HCT116 (cell line): ENCODE measurements around the gene RAVER2. TPM values are rescaled to one million over a fixed set of nuclear protein-coding genes. Genes with fewer than 3 reads are reported as not detected.

Experiments used
- ATAC-seq: fragments of 200-7000 bp; cut with Tn5 transposase; 2 replicates; pipeline ENCODE4 v1.9.1; 2020; ENCODE audit warnings: mild to moderate bottlenecking, moderate library complexity
- BruUV-seq: library from RNA; stranded (reverse); fragments of 400-500 nt; replicated peaks from 2 replicates; lab custom pipeline; 2021; lab: Mats Ljungman, UMichigan
- CTCF ChIA-PET: fragments of 300-600 bp; sonication (Branson Sonifier 250); formaldehyde crosslinking; loops from one replicate; lab custom pipeline; 2021; ENCODE audit warnings: antibody characterized with exemption; lab: Charles Lee
- POLR2A ChIA-PET: fragments of 300-600, 350-600 bp; sonication (Branson Sonifier 250); formaldehyde crosslinking; loops from one replicate; lab custom pipeline; 2021; ENCODE audit warnings: antibody characterized with exemption; lab: Charles Lee
- RAD21 ChIA-PET, 2 experiments: fragments of 300-600 bp; sonication (Branson Sonifier 250); formaldehyde crosslinking; loops; one replicate each; lab custom pipeline; 2023; ENCODE audit warnings: low total read pairs in 2 of 2; ENCODE audit not compliant: uncharacterized antibody in 2 of 2, unreplicated experiment in 2 of 2, low non-redundant PET in 1 of 2; lab: Charles Lee
- DNase-seq: peaks from one replicate; pipeline ENCODE4 v3.0.0-alpha.2; 2010; ENCODE audit warnings: low read depth, low spot score
- H2AFZ ChIP-seq: fragments of 200-600 bp; shearing (Covaris generic), sonication (generic); 2 replicates; pipeline ENCODE4 v1.6.1; 2017; ENCODE audit warnings: low read depth, mixed run types, mixed read lengths, antibody characterized with exemption, low read length; ENCODE audit not compliant: poor library complexity, severe bottlenecking
- H3K27ac ChIP-seq: 2 replicates; pipeline ENCODE4 v1.5.1; 2012; ENCODE audit warnings: low read depth, low read length
- H3K27me3 ChIP-seq: fragments of 200-600 bp; sonication (generic); 2 replicates; pipeline ENCODE4 v1.6.1; 2016; ENCODE audit warnings: mixed run types, low read length, mixed read lengths; ENCODE audit not compliant: insufficient read depth
- H3K36me3 ChIP-seq, 2 experiments: fragments of 200-500 bp in 1 of 2; fragments of 200-600 bp in 1 of 2; sonication (Bioruptor generic) in 1 of 2; sonication (generic) in 1 of 2; 2 replicates each; pipeline versions ENCODE4 v1.5.1 to v1.6.1; 2014 to 2016; ENCODE audit warnings: low read length in 2 of 2, inconsistent platforms in 1 of 2, mixed read lengths in 1 of 2, mixed run types in 1 of 2; ENCODE audit not compliant: insufficient read depth in 2 of 2, control insufficient read depth in 1 of 2
- H3K4me1 ChIP-seq, 2 experiments: fragments of 200-600 bp in 1 of 2; sonication (generic) in 1 of 2; 2 replicates each; pipeline versions ENCODE4 v1.5.1 to v1.6.1; 2012 to 2017; ENCODE audit warnings: low read length in 2 of 2, inconsistent platforms in 1 of 2, mild to moderate bottlenecking in 1 of 2, mixed read lengths in 1 of 2, mixed run types in 1 of 2, moderate library complexity in 1 of 2; ENCODE audit not compliant: insufficient read depth in 2 of 2, control insufficient read depth in 1 of 2
- H3K4me2 ChIP-seq: fragments of 200-600 bp; sonication (generic); 2 replicates; pipeline ENCODE4 v1.6.1; 2017; ENCODE audit warnings: mixed run types, low read length, mixed read lengths
- H3K4me3 ChIP-seq, 2 experiments: fragments of 200-600 bp in 1 of 2; sonication (generic) in 1 of 2; replicated peaks in 1 of 2; 2 replicates each; pipeline ENCODE4 v1.5.1; 2011 to 2016; ENCODE audit warnings: low read length in 2 of 2, control low read depth in 1 of 2, low read depth in 1 of 2, mild to moderate bottlenecking in 1 of 2, mixed read lengths in 1 of 2, mixed run types in 1 of 2
- H3K79me2 ChIP-seq: fragments of 200-600 bp; sonication (generic); 2 replicates; pipeline ENCODE4 v1.6.1; 2017; ENCODE audit warnings: mild to moderate bottlenecking, mixed run types, low read length, moderate library complexity, mixed read lengths; ENCODE audit not compliant: insufficient read depth
- H3K9ac ChIP-seq: fragments of 200-600 bp; sonication (generic); 2 replicates; pipeline ENCODE4 v1.6.1; 2016; ENCODE audit warnings: low read length, mixed read lengths
- H3K9me2 ChIP-seq: fragments of 200-600 bp; sonication (generic), shearing (Covaris generic); 2 replicates; pipeline ENCODE4 v1.6.1; 2017; ENCODE audit warnings: mixed run types, mild to moderate bottlenecking, moderate library complexity; ENCODE audit not compliant: insufficient read depth
- H3K9me3 ChIP-seq, 2 experiments: fragments of 200-500 bp in 1 of 2; fragments of 200-600 bp in 1 of 2; sonication (Bioruptor generic) in 1 of 2; sonication (generic) in 1 of 2; 2 replicates each; pipeline ENCODE4 v1.6.1; 2014 to 2017; ENCODE audit warnings: low read length in 2 of 2, mixed read lengths in 2 of 2, inconsistent platforms in 1 of 2, low read depth in 1 of 2, mild to moderate bottlenecking in 1 of 2, mixed run types in 1 of 2, moderate library complexity in 1 of 2; ENCODE audit not compliant: control insufficient read depth in 1 of 2, insufficient read depth in 1 of 2
- H4K20me1 ChIP-seq: fragments of 200-600 bp; sonication (generic), shearing (Covaris generic); 2 replicates; pipeline ENCODE4 v1.6.1; 2017; ENCODE audit warnings: mixed run types, mild to moderate bottlenecking, moderate library complexity; ENCODE audit not compliant: insufficient read depth
- ATF3 ChIP-seq: IDR thresholded peaks from 2 replicates; pipeline ENCODE4 v1.6.1; 2012
- CBX3 ChIP-seq: IDR thresholded peaks from 2 replicates; pipeline ENCODE4 v1.6.1; 2012; ENCODE audit warnings: low read depth
- CTCF ChIP-seq, 3 experiments: fragments of 200-600 bp in 1 of 3; sonication (generic) in 1 of 3; IDR thresholded peaks in 2 of 3; conservative IDR thresholded peaks in 1 of 3; 2 replicates each; pipeline ENCODE4 v1.5.1; 2012 to 2017; ENCODE audit warnings: low read depth in 2 of 3, low read length in 2 of 3, antibody characterized with exemption in 1 of 3, borderline replicate concordance in 1 of 3, control low read depth in 1 of 3, mild to moderate bottlenecking in 1 of 3, mixed read lengths in 1 of 3, mixed run types in 1 of 3, moderate library complexity in 1 of 3; ENCODE audit not compliant: insufficient read depth in 1 of 3
- EGR1 ChIP-seq: IDR thresholded peaks from 2 replicates; pipeline ENCODE4 v1.6.1; 2012; ENCODE audit warnings: low read depth
- ELF1 ChIP-seq: IDR thresholded peaks from 2 replicates; pipeline ENCODE4 v1.6.1; 2012; ENCODE audit warnings: low read depth, borderline replicate concordance
- EZH2 ChIP-seq: fragments of 200-600 bp; sonication (generic); IDR thresholded peaks from 2 replicates; pipeline ENCODE4 v1.6.1; 2017; ENCODE audit warnings: antibody characterized with exemption, mixed run types
- EZH2phosphoT487 ChIP-seq: fragments of 200-600 bp; IDR thresholded peaks from 2 replicates; pipeline ENCODE4 v1.6.1; 2018; ENCODE audit warnings: antibody characterized with exemption, borderline replicate concordance
- FOSL1 ChIP-seq: IDR thresholded peaks from 2 replicates; pipeline ENCODE4 v1.6.1; 2012; ENCODE audit warnings: low read depth
- JUND ChIP-seq: IDR thresholded peaks from 2 replicates; pipeline ENCODE4 v1.6.1; 2012
- MAX ChIP-seq: IDR thresholded peaks from 2 replicates; pipeline ENCODE4 v1.6.1; 2012
- POLR2AphosphoS5 ChIP-seq: IDR thresholded peaks from 2 replicates; pipeline ENCODE4 v1.6.1; 2011; ENCODE audit warnings: mild to moderate bottlenecking, low read depth, low read length, moderate library complexity
- RAD21 ChIP-seq: IDR thresholded peaks from 2 replicates; pipeline ENCODE4 v1.6.1; 2012; ENCODE audit warnings: low read depth, mild to moderate bottlenecking
- REST ChIP-seq: IDR thresholded peaks from 2 replicates; pipeline ENCODE4 v1.6.1; 2012; ENCODE audit warnings: low read depth
- SRF ChIP-seq: IDR thresholded peaks from 2 replicates; pipeline ENCODE4 v1.6.1; 2012; ENCODE audit warnings: low read depth
- TCF7L2 ChIP-seq: IDR thresholded peaks from 2 replicates; pipeline ENCODE4 v1.7.0; 2011; ENCODE audit warnings: borderline replicate concordance, inconsistent platforms; ENCODE audit not compliant: insufficient read depth, insufficient read length; ENCODE audit errors: extremely low read depth
- ZBTB33 ChIP-seq: IDR thresholded peaks from 2 replicates; pipeline ENCODE4 v1.6.1; 2011; ENCODE audit warnings: mild to moderate bottlenecking, low read length, moderate library complexity; ENCODE audit not compliant: insufficient replicate concordance; ENCODE audit errors: extremely low read depth
- ZFX ChIP-seq: fragments of 450-650 bp; IDR thresholded peaks from 2 replicates; pipeline ENCODE4 v1.6.1; 2017
- ZNF274 ChIP-seq: fragments of 200-500 bp; sonication (Bioruptor generic); IDR thresholded peaks from 2 replicates; pipeline ENCODE4 v1.6.1; 2014; ENCODE audit warnings: mild to moderate bottlenecking, low read depth, low read length, inconsistent platforms
- intact Hi-C: fragments of 100-400 bp; cut with micrococcal nuclease; formaldehyde crosslinking; loops from 2 replicates; pipeline ENCODE4 v1.10.0; 2022
- total RNA-seq: library from RNA; stranded (reverse); gene quantifications from one replicate; pipeline ENCODE4 v1.2.1, GENCODE V29; 2021; ENCODE audit not compliant: unreplicated experiment

Gene RAVER2
- total RNA-seq, 1 experiment from 2014 or later: 23.2 TPM

GRCh38 chr1:64845831-64846425, 101.1 kb downstream of the RAVER2 start:
- BruUV-seq: no TSS peak
- CTCF ChIA-PET: no interaction called here

More at GRCh38 chr1:64845831-64846425, 101.1 kb downstream of the RAVER2 start:
- H3K36me3 ChIP-seq: 0 out of 4 replicates have a peak, but pooled peaks cover 2 to 8% of the 10 kb centered on the region in 2 experiments
- ChIA-PET POLR2A (no interaction called here), RAD21 (no interaction called here)
- H3K4me1 ChIP-seq: no peaks in the 10 kb centered on the region
- no peak overlapping the region for H2AFZ ChIP-seq
- no peak overlapping the region for H3K27ac ChIP-seq
- no peak for DNase-seq
- no peaks in the 10 kb centered on the region for H3K27me3 ChIP-seq
- no peak overlapping the region for H3K9ac ChIP-seq
- TF ChIP-seq TCF7L2 (no peak), CBX3 (no peak), EZH2 (no peak), ZNF274 (no peak), CTCF (IDR thresholded peaks at IDR 0.05 in 2 of 3, conservative IDR thresholded peaks at IDR 0.05 in 1 of 3; ENCODE audit: borderline replicate concordance in 1 of 3, insufficient read depth in 1 of 3, low read depth in 2 of 3, low read length in 2 of 3) (no peak), POLR2AphosphoS5 (no peak), ELF1 (no peak), REST (no peak), MAX (no peak), FOSL1 (no peak), ZBTB33 (no peak), JUND (no peak), RAD21 (no peak), EGR1 (no peak), EZH2phosphoT487 (no peak), SRF (no peak), ATF3 (no peak), ZFX (no peak)
- no peaks in the 10 kb centered on the region for H4K20me1 ChIP-seq
- H3K9me2 ChIP-seq: no peaks in the 10 kb centered on the region
- H3K4me3 ChIP-seq: no peak overlapping the region
- no peaks in the 10 kb centered on the region for H3K79me2 ChIP-seq
- intact Hi-C loops: no loop called here
- no peak for ATAC-seq
- H3K4me2 ChIP-seq: no peak overlapping the region
- H3K9me3 ChIP-seq: no peaks in the 10 kb centered on the region
